Cardiac muscle cell (in vitro differentiated cells and primary cell): ENCODE measurements around the gene ATRNL1. TPM values are rescaled to one million over a fixed set of nuclear protein-coding genes. Genes with fewer than 3 reads are reported as not detected.
A peak's percentile ranks its signal among the peaks of the same experiment; 100 is the strongest.

Source experiments
- DNase-seq, 2 donors: peaks; one replicate each; pipeline versions ENCODE4 v3.0.0 to v3.0.0-alpha.2; 2010 to 2017; ENCODE audit warnings: low read depth in 1 of 2, low spot score in 1 of 2
- H3K27ac ChIP-seq: fragments of 200-600 bp; sonication (generic); 2 replicates; pipeline ENCODE4 v1.5.1; 2016
- H3K27me3 ChIP-seq: fragments of 200-600 bp; sonication (generic); 2 replicates; pipeline ENCODE4 v1.6.0; 2016; ENCODE audit warnings: control low read depth
- H3K36me3 ChIP-seq: fragments of 200-600 bp; sonication (generic); 2 replicates; pipeline ENCODE4 v1.5.1; 2016; ENCODE audit warnings: control low read depth
- H3K4me1 ChIP-seq: fragments of 200-600 bp; sonication (generic); 2 replicates; pipeline ENCODE4 v1.8.1; 2017; ENCODE audit warnings: low read depth, mild to moderate bottlenecking, mixed run types
- H3K4me3 ChIP-seq: fragments of 200-600 bp; sonication (generic); 2 replicates; pipeline ENCODE4 v1.5.1; 2016; ENCODE audit warnings: mild to moderate bottlenecking
- H3K9me3 ChIP-seq: fragments of 200-600 bp; sonication (generic); 2 replicates; pipeline ENCODE4 v1.5.1; 2017; ENCODE audit warnings: low read depth, mild to moderate bottlenecking, control low read depth
- CTCF ChIP-seq: IDR thresholded peaks from 2 replicates; pipeline ENCODE4 v1.5.1; 2012; ENCODE audit warnings: low read depth, mild to moderate bottlenecking, low read length
- polyA plus RNA-seq: library from polyadenylated mRNA; unstranded; fragments of >200 nt; fragmentation: Nextera tagmentation; extraction: Ambion mirVana; gene quantifications from 2 replicates; pipeline ENCODE4 v1.2.1, GENCODE V29; 2016
- total RNA-seq: library from RNA; depleted of rRNA; stranded (reverse); fragments of >200 nt; gene quantifications from 2 replicates; pipeline ENCODE4 v1.2.3, GENCODE V29; 2016

ATRNL1 gene
- total and polyA plus RNA-seq, 2 experiments from 2014 or later, result 4.5 to 14.1 TPM

- TF ChIP-seq CTCF, result no peak
- H3K4me1 ChIP-seq, result no peaks in the 10 kb centered on the region
- H3K9me3 ChIP-seq, result no peaks in the 10 kb centered on the region
- H3K36me3 ChIP-seq, result no peaks in the 10 kb centered on the region
- no peak overlapping the region for H3K4me3 ChIP-seq
- DNase-seq, result no peak
- H3K27me3 ChIP-seq, result no peaks in the 10 kb centered on the region
- H3K27ac ChIP-seq, result no peak overlapping the region
Measured at GRCh38 chr10:115856580-115856979, 763.4 kb downstream of the ATRNL1 start.

GRCh38 chr10:115857856-115858255 lies 764.7 kb downstream of the ATRNL1 start:
- no peaks in the 10 kb centered on the region for H3K27me3 ChIP-seq
- no peaks in the 10 kb centered on the region for H3K4me1 ChIP-seq
- DNase-seq, result peak in 1 of 2 donors; percentile 20
- no peaks in the 10 kb centered on the region for H3K9me3 ChIP-seq
- H3K36me3 ChIP-seq, result no peaks in the 10 kb centered on the region
- TF ChIP-seq CTCF, result no peak
- H3K27ac ChIP-seq, result no peak overlapping the region
- H3K4me3 ChIP-seq, result no peak overlapping the region

GRCh38 chr10:115860182-115861107 lies 767.3 kb downstream of the ATRNL1 start:
- no peaks in the 10 kb centered on the region for H3K4me1 ChIP-seq
- no peaks in the 10 kb centered on the region for H3K27me3 ChIP-seq
- no peak overlapping the region for H3K4me3 ChIP-seq
- no peak for DNase-seq
- TF ChIP-seq CTCF, result no peak
- no peak overlapping the region for H3K27ac ChIP-seq
- H3K9me3 ChIP-seq, result no peaks in the 10 kb centered on the region
- no peaks in the 10 kb centered on the region for H3K36me3 ChIP-seq

- no peaks in the 10 kb centered on the region for H3K36me3 ChIP-seq
- peak in 1 of 2 donors; percentile 2 for DNase-seq
- no peak overlapping the region for H3K4me3 ChIP-seq
- H3K9me3 ChIP-seq, result no peaks in the 10 kb centered on the region
- H3K27me3 ChIP-seq, result no peaks in the 10 kb centered on the region
- no peak for TF ChIP-seq CTCF
- H3K4me1 ChIP-seq, result no peaks in the 10 kb centered on the region
- no peak overlapping the region for H3K27ac ChIP-seq
Measured at GRCh38 chr10:115861455-115861854, 768.3 kb downstream of the ATRNL1 start.

- Histone ChIP-seq H3K9me3 (no peaks in the 10 kb centered on the region), H3K27me3 (no peaks in the 10 kb centered on the region), H3K4me1 (no peaks in the 10 kb centered on the region), H3K36me3 (no peaks in the 10 kb centered on the region), H3K4me3 (no peak overlapping the region), H3K27ac (no peak overlapping the region)
- peak in 1 of 2 donors; percentile 1 for DNase-seq
- no peak for TF ChIP-seq CTCF
Measured at GRCh38 chr10:115861864-115862263, 768.7 kb downstream of the ATRNL1 start.
